ENCODE data around the gene INCENP.

Gene INCENP

DNA sequence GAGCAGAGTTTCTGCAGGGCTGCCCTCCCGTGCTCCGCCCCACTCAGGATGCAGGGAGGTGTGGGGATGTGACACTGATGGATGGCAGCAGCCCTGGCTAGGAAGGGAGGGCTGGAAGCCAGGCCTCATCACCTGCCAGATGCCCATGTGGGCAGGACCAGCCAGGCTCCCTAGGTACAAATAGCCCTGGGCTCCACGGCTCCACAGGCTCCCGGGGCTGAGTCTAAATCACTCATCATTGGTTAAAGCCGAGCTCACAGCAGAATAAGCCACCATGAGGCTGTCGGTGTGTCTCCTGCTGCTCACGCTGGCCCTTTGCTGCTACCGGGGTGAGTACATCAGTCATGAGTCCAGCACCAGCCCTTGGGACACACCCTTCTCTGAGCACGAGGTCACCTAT, 66.2 kb downstream of the INCENP start, which contains the start of gene SCGB1D1:
TSS of gene SCGB1D1 (plus strand) at position 206 of the 400 bp plus-strand sequence. CDS start at position 275, 69 bp downstream.
- TF ChIP-seq, protein P1, sequence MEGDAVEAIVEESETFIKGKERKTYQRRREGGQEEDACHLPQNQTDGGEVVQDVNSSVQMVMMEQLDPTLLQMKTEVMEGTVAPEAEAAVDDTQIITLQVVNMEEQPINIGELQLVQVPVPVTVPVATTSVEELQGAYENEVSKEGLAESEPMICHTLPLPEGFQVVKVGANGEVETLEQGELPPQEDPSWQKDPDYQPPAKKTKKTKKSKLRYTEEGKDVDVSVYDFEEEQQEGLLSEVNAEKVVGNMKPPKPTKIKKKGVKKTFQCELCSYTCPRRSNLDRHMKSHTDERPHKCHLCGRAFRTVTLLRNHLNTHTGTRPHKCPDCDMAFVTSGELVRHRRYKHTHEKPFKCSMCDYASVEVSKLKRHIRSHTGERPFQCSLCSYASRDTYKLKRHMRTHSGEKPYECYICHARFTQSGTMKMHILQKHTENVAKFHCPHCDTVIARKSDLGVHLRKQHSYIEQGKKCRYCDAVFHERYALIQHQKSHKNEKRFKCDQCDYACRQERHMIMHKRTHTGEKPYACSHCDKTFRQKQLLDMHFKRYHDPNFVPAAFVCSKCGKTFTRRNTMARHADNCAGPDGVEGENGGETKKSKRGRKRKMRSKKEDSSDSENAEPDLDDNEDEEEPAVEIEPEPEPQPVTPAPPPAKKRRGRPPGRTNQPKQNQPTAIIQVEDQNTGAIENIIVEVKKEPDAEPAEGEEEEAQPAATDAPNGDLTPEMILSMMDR (IDR thresholded peaks at IDR 0.05): no peak

DNA sequence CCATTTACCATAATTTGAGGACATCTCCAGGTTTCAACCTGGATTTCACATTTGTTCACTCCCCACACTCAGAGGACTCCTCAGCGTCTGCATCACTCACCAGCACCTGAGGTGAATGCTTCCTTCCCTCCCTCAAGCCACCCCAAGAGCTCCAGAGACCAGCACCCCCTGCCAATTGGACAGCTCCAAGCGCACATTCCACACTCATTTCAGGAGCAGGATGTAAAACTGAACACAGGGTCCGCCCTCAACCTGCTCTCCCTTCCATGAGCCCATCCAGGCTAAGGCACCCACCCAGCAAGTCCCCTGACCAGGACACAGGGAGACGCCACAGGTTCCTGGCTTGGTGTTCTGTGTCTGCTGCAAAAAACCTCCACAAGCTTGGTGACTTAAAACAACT, 70.1 kb downstream of the INCENP start:
- TF ChIP-seq, protein P1 (IDR thresholded peaks at IDR 0.05): no peak

DNA sequence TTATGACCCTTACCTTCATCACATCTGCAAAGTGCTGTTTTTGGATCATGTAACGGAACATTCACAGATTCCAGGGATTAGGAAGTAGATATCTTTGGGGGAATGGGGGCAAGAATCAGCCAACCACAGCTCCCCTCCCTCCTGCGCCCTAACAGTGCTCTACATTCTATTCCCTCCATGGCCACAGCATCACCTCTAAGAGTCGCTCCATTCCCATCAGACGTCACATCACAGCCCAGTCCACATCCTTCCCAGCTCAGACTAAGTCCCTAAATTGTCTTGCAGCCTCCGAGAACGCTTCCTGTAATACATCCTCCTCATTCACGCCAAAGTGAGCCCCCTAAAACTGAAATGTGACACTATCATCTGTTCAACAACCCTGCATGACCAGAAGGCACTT, 72.1 kb downstream of the INCENP start:
- TF ChIP-seq, protein P1 (IDR thresholded peaks at IDR 0.05): no peak

DNA sequence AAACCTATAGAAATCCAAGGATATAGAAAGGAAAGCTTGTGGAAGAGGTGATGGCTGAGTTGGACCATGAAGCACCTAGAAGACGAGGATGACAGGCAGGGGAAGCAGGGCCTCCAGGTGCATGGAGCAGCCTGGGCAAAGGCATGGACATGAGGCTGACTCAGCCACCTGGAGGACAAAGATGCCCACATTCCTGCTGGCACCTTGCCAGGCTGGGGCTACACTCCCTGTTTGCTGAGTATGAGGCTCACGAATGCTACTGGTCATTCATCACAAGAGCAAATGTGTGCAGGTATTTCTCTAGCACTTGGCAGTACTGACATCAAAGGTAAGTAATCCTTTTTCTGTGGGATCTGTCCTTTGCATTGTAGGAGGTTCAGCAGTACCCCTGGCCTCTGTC, 77.6 kb downstream of the INCENP start:
- TF ChIP-seq, protein P1 (IDR thresholded peaks at IDR 0.05): no peak

All from LNCAP (cell line).